Astrocyte of the spinal cord (primary cell): Measurements from ENCODE around the gene NBPF1.
"Not testable (repeated sequence)": the region's sequence is repeated elsewhere in the genome, so short reads cannot be mapped to it uniquely, and the experiment has no call there.

ENCODE experiments used
- DNase-seq: peaks from one replicate; pipeline ENCODE4 v3.0.0; 2011; ENCODE audit warnings: low read depth, low spot score
- H3K4me3 ChIP-seq: 2 replicates; pipeline ENCODE4 v1.5.1; 2011; ENCODE audit warnings: low read depth, mild to moderate bottlenecking, low read length, moderate library complexity
- in situ Hi-C: cut with HindIII; loops from 2 replicates; pipeline ENCODE4 v1.10.0; 2017; ENCODE audit warnings: low sequenced_read_pairs

The NBPF1 gene

GRCh38 chr1:16513412-16514106 lies 99.8 kb downstream of the NBPF1 start:
- in situ Hi-C loops: not testable (repeated sequence)
- peak overlapping the region; percentile 7 for H3K4me3 ChIP-seq
- DNase-seq: peak; percentile 98

- in situ Hi-C loops, DNase-seq, H3K4me3 ChIP-seq: not testable (repeated sequence)
Measured at GRCh38 chr1:16512624-16513411, 100.5 kb downstream of the NBPF1 start.
